SK-N-MC (cell line): Measurements from ENCODE around the gene JUP.

Experiments
- EZH2 ChIP-seq: fragments of 200-600 bp; sonication (generic); IDR thresholded peaks from one replicate; pipeline ENCODE4 v1.6.1; 2017; ENCODE audit warnings: antibody characterized with exemption
- FOXP2 ChIP-seq: optimal IDR thresholded peaks from 2 replicates; pipeline ENCODE3; 2011; ENCODE audit warnings: mild to moderate bottlenecking, moderate library complexity; ENCODE audit not compliant: insufficient read depth; ENCODE audit errors: extremely low read length, control extremely low read depth

- TF ChIP-seq EZH2 (no peak), FOXP2 (no peak)
Observed at GRCh38 chr17:41797377-41797776, 10.9 kb upstream of the JUP start.
